HL-60/S4 treated with phorbol 12-myristate 13-acetate at 8.2 ng/mL for 4 days and 3 days (cell line): ENCODE results near the gene KDM8.
"Not testable (repeated sequence)": the region's sequence is repeated elsewhere in the genome, so short reads cannot be mapped to it uniquely, and the experiment has no call there.

Experiments used
- in situ Hi-C: fragments of 300-500 bp; cut with MboI; formaldehyde crosslinking; loops from 2 replicates; pipeline ENCODE4 v1.15.0; 2022; ENCODE audit warnings: low sequenced_read_pairs

The KDM8 gene

DNA sequence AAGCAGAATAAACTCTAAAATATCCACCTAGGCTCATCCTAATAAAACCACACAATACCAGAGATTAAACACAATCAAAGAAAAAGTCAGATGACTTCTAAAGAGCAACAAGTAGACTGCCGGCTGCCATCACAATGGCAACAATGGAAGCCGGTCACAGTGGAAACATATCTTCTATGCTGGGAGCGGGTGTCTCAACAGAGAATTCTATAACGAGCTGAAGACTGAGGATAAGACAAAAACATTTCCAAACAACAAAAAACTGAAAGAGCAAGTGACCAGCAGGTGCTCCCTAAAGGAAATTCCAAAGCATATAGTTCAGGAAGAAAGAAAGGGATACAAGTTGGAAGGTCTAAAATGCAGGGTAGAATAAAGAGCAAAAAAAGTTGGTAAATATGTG is 56.4 kb downstream of the KDM8 start:
- in situ Hi-C loops = no loop called here

DNA sequence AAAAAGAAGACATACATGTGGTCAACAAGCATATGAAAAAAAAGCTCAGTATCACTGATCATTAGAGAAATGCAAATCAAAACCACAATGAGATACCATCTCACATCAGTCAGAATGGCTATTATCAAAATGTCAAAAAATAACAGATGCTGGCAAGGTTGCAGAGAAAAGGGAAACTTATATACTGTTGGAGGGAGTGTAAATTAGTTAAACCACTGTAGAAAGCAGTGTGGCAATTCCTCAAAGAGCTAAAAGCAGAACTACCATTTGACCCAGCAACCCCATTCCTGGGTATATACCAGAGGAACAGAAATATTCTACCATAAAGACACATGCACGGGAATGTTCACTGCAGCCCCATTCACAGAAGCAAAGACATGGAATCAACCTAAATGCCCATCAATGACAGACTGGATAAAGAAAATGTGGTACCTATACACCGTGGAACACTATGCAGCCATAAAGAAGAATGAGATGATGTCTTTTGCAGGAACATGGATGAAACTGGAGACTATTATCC is 59.6 kb downstream of the KDM8 start:
- in situ Hi-C loops = not testable (repeated sequence)

DNA sequence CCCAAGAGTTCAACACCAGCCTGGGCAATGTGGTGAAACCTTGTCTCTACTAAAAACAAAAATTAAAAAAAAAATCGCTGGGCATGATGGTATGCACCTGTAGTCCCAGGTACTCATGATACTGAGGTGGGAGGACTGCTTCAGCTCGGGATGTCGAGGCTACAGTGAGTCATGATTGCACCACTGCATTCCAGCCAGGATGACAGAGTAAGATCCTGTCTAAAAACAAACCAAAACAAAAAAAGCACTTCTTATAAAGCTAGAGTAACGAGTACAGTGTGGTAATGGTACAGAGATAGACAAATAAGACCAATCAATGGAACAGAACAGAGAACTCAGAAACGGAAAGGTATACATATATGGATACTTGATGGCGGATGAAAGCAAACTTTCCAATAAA is 60.8 kb downstream of the KDM8 start:
- in situ Hi-C loops = no loop called here

DNA sequence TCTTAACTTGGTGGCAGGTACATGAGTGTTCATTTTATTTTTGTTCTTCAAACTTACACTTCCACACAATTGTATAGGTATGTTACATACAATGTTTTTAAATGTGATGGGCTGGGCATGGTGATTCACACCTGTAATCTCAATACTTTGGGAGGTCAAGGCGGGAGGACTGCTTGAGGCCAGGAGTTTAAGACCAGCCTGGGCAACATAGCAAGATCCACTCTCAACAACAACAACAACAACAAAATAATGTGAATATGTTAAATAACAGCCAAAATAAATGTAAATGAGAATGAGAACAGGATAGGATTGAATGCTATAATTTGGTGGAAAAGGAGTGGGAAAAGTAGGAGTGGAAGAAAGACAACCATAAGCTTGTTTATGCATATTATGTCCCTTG is 62.7 kb downstream of the KDM8 start:
- in situ Hi-C loops = no loop called here

DNA sequence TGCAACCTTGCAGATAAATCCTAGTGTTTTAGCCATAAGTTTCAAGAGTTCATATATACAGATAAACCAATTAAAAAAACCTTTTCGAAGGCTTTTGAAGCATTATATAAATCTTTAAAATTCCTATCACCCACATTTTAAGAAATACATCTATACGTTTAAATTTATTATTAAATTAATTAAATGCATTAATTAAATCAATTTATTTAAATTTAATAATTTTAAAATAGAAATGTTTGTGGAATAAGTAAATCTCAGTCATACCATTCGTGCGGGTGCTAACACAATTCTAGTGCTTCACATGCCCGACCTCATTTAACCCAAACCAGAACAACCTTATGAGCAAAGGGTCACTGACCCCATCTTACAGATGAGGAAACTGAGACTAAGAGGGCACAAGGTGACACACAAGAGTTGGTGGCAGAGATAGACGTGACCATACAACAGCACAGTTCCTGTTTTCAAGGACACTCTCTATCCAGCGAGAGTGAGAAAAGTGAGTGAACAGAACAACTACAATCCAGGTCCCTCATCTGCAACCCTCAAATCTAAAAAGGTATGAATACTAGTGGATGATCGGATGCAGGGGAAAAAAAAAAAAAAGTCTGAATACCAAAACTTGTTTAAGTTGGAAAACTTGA is 63.8 kb downstream of the KDM8 start:
- in situ Hi-C loops = no loop called here

DNA sequence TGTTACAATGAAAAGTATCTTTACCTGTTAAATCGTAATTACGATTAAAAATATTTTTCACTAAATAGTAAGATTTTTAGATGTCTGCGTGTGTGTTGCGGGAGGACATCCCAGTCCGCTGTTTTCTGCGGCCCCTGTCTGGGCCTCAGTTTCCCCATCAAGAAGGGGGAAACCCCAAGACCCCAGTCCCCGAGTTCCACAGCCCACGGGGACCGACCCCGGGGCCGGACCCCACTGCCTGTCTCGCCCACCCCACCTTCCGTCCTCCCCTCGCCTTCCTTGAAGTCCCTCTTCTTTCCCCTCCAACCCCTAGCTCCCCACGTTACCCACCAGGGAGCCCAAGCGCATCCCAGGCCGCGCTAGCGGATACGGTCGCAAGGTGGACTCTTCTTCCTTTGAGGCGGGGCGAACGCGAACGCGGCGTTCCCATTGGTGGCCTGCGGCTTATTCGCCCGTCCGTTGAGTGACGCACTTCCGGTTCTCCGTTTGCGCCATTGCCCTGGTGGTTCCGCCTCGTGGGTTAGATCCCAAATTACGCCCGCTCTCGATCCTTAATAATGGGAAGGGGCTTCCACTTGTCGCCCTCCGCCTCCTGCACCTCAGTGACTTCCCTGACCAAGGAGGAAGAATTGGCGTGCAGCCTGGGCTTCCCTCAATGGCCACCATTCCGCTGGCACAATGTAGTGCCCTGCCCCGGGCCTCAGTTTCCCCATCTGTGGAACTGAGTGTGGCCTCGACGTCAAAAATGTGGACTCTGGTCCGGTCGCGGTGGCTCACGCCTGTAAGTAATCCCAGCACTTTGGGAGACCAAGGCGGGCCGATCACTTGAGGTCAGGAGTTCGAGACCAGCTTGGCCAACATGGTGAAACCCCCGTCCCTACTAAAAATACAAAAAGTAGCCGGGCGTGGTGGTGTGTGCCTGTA is 65.3 kb downstream of the KDM8 start, which contains the start of gene NSMCE1:
Gene NSMCE1 (minus strand): TSS at position 397 of the 924 bp plus-strand sequence. CDS start 11,202 bp downstream, outside the sequence.
- in situ Hi-C loops = no loop called here

DNA sequence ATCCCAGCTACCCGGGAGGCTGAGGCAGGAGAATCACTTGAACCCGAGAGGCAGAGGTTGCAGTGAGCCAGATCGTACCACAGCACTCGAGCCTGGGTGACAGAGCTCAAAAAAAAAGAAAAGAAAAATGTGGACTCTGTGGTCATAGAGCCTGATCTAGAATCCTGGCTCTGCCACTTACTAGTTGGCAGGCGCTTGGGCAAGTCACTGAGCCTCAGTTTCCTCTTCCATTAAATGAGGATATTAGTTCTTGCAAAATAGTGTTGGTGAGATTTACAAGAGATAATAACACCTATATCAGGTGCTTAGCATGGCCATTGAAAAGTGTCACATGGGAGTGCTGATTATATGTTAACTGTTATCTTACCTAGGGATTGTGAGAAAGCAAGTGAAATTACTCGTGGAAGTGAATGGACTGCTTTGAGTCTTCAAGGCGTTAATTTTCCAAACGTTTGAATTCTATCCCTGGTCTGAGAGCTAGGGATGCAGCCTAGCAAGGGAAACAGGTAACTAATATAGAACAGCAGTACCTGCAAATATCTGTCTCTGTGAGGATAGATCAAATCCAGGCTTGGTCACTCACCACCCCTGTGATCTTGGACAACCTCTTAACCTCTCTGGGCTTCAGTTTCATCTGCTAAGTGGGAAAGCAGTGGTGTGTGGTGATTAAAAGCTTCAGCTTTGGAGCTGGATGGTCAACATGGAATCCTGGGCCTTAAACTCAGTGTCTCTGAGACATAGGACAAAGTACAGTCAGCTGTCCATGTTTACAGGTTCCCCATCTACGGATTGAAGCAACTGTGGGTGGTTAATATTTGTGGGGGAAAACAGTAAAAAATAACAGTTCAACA is 66.2 kb downstream of the KDM8 start:
- in situ Hi-C loops = no loop called here

DNA sequence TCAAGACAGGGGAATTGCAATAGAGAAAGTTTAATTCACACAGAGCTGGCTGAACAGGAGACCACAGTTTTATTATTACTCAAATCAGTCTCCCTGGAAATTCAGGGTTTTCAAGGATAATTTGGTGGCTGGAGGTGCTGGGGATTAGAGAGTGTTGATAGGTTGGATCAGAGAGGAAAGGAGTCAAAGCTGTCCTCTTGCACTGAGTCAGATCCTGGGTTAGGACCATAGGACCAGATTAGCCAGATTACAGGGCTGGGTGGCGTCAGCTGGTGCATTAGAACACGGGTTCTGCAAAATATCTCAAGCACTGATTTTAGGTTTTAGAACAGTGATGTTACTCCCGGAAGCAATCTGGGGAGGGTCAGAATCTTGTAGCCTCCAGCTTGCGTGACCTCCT is 67.0 kb downstream of the KDM8 start:
- in situ Hi-C loops = no loop called here
